HCT116 (cell line): ENCODE data around the gene HPGDS. TPM values are rescaled to one million over a fixed set of nuclear protein-coding genes. Genes with fewer than 3 reads are reported as not detected.

Experiments
- ATAC-seq: fragments of 200-7000 bp; cut with Tn5 transposase; 2 replicates; pipeline ENCODE4 v1.9.1; 2020; ENCODE audit warnings: mild to moderate bottlenecking, moderate library complexity
- BruUV-seq: library from RNA; stranded (reverse); fragments of 400-500 nt; replicated peaks from 2 replicates; lab custom pipeline; 2021; lab: Mats Ljungman, UMichigan
- CTCF ChIA-PET: fragments of 300-600 bp; sonication (Branson Sonifier 250); formaldehyde crosslinking; loops from one replicate; lab custom pipeline; 2021; ENCODE audit warnings: antibody characterized with exemption; lab: Charles Lee
- POLR2A ChIA-PET: fragments of 300-600, 350-600 bp; sonication (Branson Sonifier 250); formaldehyde crosslinking; loops from one replicate; lab custom pipeline; 2021; ENCODE audit warnings: antibody characterized with exemption; lab: Charles Lee
- RAD21 ChIA-PET, 2 experiments: fragments of 300-600 bp; sonication (Branson Sonifier 250); formaldehyde crosslinking; loops; one replicate each; lab custom pipeline; 2023; ENCODE audit warnings: low total read pairs in 2 of 2; ENCODE audit not compliant: uncharacterized antibody in 2 of 2, unreplicated experiment in 2 of 2, low non-redundant PET in 1 of 2; lab: Charles Lee
- DNase-seq: peaks from one replicate; pipeline ENCODE4 v3.0.0-alpha.2; 2010; ENCODE audit warnings: low read depth, low spot score
- H2AFZ ChIP-seq: fragments of 200-600 bp; shearing (Covaris generic), sonication (generic); 2 replicates; pipeline ENCODE4 v1.6.1; 2017; ENCODE audit warnings: low read depth, mixed run types, mixed read lengths, antibody characterized with exemption, low read length; ENCODE audit not compliant: poor library complexity, severe bottlenecking
- H3K27ac ChIP-seq: 2 replicates; pipeline ENCODE4 v1.5.1; 2012; ENCODE audit warnings: low read depth, low read length
- H3K27me3 ChIP-seq: fragments of 200-600 bp; sonication (generic); 2 replicates; pipeline ENCODE4 v1.6.1; 2016; ENCODE audit warnings: mixed run types, low read length, mixed read lengths; ENCODE audit not compliant: insufficient read depth
- H3K36me3 ChIP-seq, 2 experiments: fragments of 200-500 bp in 1 of 2; fragments of 200-600 bp in 1 of 2; sonication (Bioruptor generic) in 1 of 2; sonication (generic) in 1 of 2; 2 replicates each; pipeline versions ENCODE4 v1.5.1 to v1.6.1; 2014 to 2016; ENCODE audit warnings: low read length in 2 of 2, inconsistent platforms in 1 of 2, mixed read lengths in 1 of 2, mixed run types in 1 of 2; ENCODE audit not compliant: insufficient read depth in 2 of 2, control insufficient read depth in 1 of 2
- H3K4me1 ChIP-seq, 2 experiments: fragments of 200-600 bp in 1 of 2; sonication (generic) in 1 of 2; 2 replicates each; pipeline versions ENCODE4 v1.5.1 to v1.6.1; 2012 to 2017; ENCODE audit warnings: low read length in 2 of 2, inconsistent platforms in 1 of 2, mild to moderate bottlenecking in 1 of 2, mixed read lengths in 1 of 2, mixed run types in 1 of 2, moderate library complexity in 1 of 2; ENCODE audit not compliant: insufficient read depth in 2 of 2, control insufficient read depth in 1 of 2
- H3K4me2 ChIP-seq: fragments of 200-600 bp; sonication (generic); 2 replicates; pipeline ENCODE4 v1.6.1; 2017; ENCODE audit warnings: mixed run types, low read length, mixed read lengths
- H3K4me3 ChIP-seq, 2 experiments: fragments of 200-600 bp in 1 of 2; sonication (generic) in 1 of 2; replicated peaks in 1 of 2; 2 replicates each; pipeline ENCODE4 v1.5.1; 2011 to 2016; ENCODE audit warnings: low read length in 2 of 2, control low read depth in 1 of 2, low read depth in 1 of 2, mild to moderate bottlenecking in 1 of 2, mixed read lengths in 1 of 2, mixed run types in 1 of 2
- H3K79me2 ChIP-seq: fragments of 200-600 bp; sonication (generic); 2 replicates; pipeline ENCODE4 v1.6.1; 2017; ENCODE audit warnings: mild to moderate bottlenecking, mixed run types, low read length, moderate library complexity, mixed read lengths; ENCODE audit not compliant: insufficient read depth
- H3K9ac ChIP-seq: fragments of 200-600 bp; sonication (generic); 2 replicates; pipeline ENCODE4 v1.6.1; 2016; ENCODE audit warnings: low read length, mixed read lengths
- H3K9me2 ChIP-seq: fragments of 200-600 bp; sonication (generic), shearing (Covaris generic); 2 replicates; pipeline ENCODE4 v1.6.1; 2017; ENCODE audit warnings: mixed run types, mild to moderate bottlenecking, moderate library complexity; ENCODE audit not compliant: insufficient read depth
- H3K9me3 ChIP-seq, 2 experiments: fragments of 200-500 bp in 1 of 2; fragments of 200-600 bp in 1 of 2; sonication (Bioruptor generic) in 1 of 2; sonication (generic) in 1 of 2; 2 replicates each; pipeline ENCODE4 v1.6.1; 2014 to 2017; ENCODE audit warnings: low read length in 2 of 2, mixed read lengths in 2 of 2, inconsistent platforms in 1 of 2, low read depth in 1 of 2, mild to moderate bottlenecking in 1 of 2, mixed run types in 1 of 2, moderate library complexity in 1 of 2; ENCODE audit not compliant: control insufficient read depth in 1 of 2, insufficient read depth in 1 of 2
- H4K20me1 ChIP-seq: fragments of 200-600 bp; sonication (generic), shearing (Covaris generic); 2 replicates; pipeline ENCODE4 v1.6.1; 2017; ENCODE audit warnings: mixed run types, mild to moderate bottlenecking, moderate library complexity; ENCODE audit not compliant: insufficient read depth
- CEBPB ChIP-seq: IDR thresholded peaks from 2 replicates; pipeline ENCODE4 v1.6.1; 2012; ENCODE audit warnings: low read depth
- CTCF ChIP-seq, 3 experiments: fragments of 200-600 bp in 1 of 3; sonication (generic) in 1 of 3; IDR thresholded peaks in 2 of 3; conservative IDR thresholded peaks in 1 of 3; 2 replicates each; pipeline ENCODE4 v1.5.1; 2012 to 2017; ENCODE audit warnings: low read depth in 2 of 3, low read length in 2 of 3, antibody characterized with exemption in 1 of 3, borderline replicate concordance in 1 of 3, control low read depth in 1 of 3, mild to moderate bottlenecking in 1 of 3, mixed read lengths in 1 of 3, mixed run types in 1 of 3, moderate library complexity in 1 of 3; ENCODE audit not compliant: insufficient read depth in 1 of 3
- EGR1 ChIP-seq: IDR thresholded peaks from 2 replicates; pipeline ENCODE4 v1.6.1; 2012; ENCODE audit warnings: low read depth
- ELF1 ChIP-seq: IDR thresholded peaks from 2 replicates; pipeline ENCODE4 v1.6.1; 2012; ENCODE audit warnings: low read depth, borderline replicate concordance
- EZH2 ChIP-seq: fragments of 200-600 bp; sonication (generic); IDR thresholded peaks from 2 replicates; pipeline ENCODE4 v1.6.1; 2017; ENCODE audit warnings: antibody characterized with exemption, mixed run types
- EZH2phosphoT487 ChIP-seq: fragments of 200-600 bp; IDR thresholded peaks from 2 replicates; pipeline ENCODE4 v1.6.1; 2018; ENCODE audit warnings: antibody characterized with exemption, borderline replicate concordance
- FOSL1 ChIP-seq: IDR thresholded peaks from 2 replicates; pipeline ENCODE4 v1.6.1; 2012; ENCODE audit warnings: low read depth
- JUND ChIP-seq: IDR thresholded peaks from 2 replicates; pipeline ENCODE4 v1.6.1; 2012
- MAX ChIP-seq: IDR thresholded peaks from 2 replicates; pipeline ENCODE4 v1.6.1; 2012
- POLR2A ChIP-seq: IDR thresholded peaks from 2 replicates; pipeline ENCODE4 v1.7.0; 2011; ENCODE audit warnings: borderline replicate concordance; ENCODE audit not compliant: insufficient read depth, insufficient read length; ENCODE audit errors: extremely low read depth
- POLR2AphosphoS5 ChIP-seq: IDR thresholded peaks from 2 replicates; pipeline ENCODE4 v1.6.1; 2011; ENCODE audit warnings: mild to moderate bottlenecking, low read depth, low read length, moderate library complexity
- SRF ChIP-seq: IDR thresholded peaks from 2 replicates; pipeline ENCODE4 v1.6.1; 2012; ENCODE audit warnings: low read depth
- TCF7L2 ChIP-seq: IDR thresholded peaks from 2 replicates; pipeline ENCODE4 v1.7.0; 2011; ENCODE audit warnings: borderline replicate concordance, inconsistent platforms; ENCODE audit not compliant: insufficient read depth, insufficient read length; ENCODE audit errors: extremely low read depth
- YY1 ChIP-seq: IDR thresholded peaks from 2 replicates; pipeline ENCODE4 v1.6.1; 2011; ENCODE audit warnings: low read length, low read depth, moderate library complexity, mild to moderate bottlenecking; ENCODE audit not compliant: insufficient replicate concordance; ENCODE audit errors: extremely low read depth
- intact Hi-C: fragments of 100-400 bp; cut with micrococcal nuclease; formaldehyde crosslinking; loops from 2 replicates; pipeline ENCODE4 v1.10.0; 2022
- total RNA-seq: library from RNA; stranded (reverse); gene quantifications from one replicate; pipeline ENCODE4 v1.2.1, GENCODE V29; 2021; ENCODE audit not compliant: unreplicated experiment
- TF ChIP-seq, protein P1 (sequence below): IDR thresholded peaks from 2 replicates; pipeline ENCODE4 v1.6.1; 2012; ENCODE audit warnings: low read depth
- TF ChIP-seq, protein P2 (sequence below): IDR thresholded peaks from 2 replicates; pipeline ENCODE4 v1.6.1; 2012
- TF ChIP-seq, protein P3 (sequence below): IDR thresholded peaks from 2 replicates; pipeline ENCODE4 v1.6.1; 2011; ENCODE audit warnings: mild to moderate bottlenecking, low read length, moderate library complexity; ENCODE audit not compliant: insufficient replicate concordance; ENCODE audit errors: extremely low read depth

Gene HPGDS
- total RNA-seq, 1 experiment from 2014 or later = not detected

- no peaks in the 10 kb centered on the region for H3K36me3 ChIP-seq
- intact Hi-C loops = no loop called here
- no peaks in the 10 kb centered on the region for H3K27me3 ChIP-seq
- TF ChIP-seq MAX (no peak), SRF (no peak), JUND (no peak), CTCF (IDR thresholded peaks at IDR 0.05 in 2 of 3, conservative IDR thresholded peaks at IDR 0.05 in 1 of 3; ENCODE audit: borderline replicate concordance in 1 of 3, insufficient read depth in 1 of 3, low read depth in 2 of 3, low read length in 2 of 3) (no peak), YY1 (no peak), EZH2phosphoT487 (no peak), CEBPB (no peak), EZH2 (no peak), FOSL1 (no peak), ELF1 (no peak), POLR2A (no peak), TCF7L2 (no peak), POLR2AphosphoS5 (no peak), EGR1 (no peak)
- TF ChIP-seq, protein P1, sequence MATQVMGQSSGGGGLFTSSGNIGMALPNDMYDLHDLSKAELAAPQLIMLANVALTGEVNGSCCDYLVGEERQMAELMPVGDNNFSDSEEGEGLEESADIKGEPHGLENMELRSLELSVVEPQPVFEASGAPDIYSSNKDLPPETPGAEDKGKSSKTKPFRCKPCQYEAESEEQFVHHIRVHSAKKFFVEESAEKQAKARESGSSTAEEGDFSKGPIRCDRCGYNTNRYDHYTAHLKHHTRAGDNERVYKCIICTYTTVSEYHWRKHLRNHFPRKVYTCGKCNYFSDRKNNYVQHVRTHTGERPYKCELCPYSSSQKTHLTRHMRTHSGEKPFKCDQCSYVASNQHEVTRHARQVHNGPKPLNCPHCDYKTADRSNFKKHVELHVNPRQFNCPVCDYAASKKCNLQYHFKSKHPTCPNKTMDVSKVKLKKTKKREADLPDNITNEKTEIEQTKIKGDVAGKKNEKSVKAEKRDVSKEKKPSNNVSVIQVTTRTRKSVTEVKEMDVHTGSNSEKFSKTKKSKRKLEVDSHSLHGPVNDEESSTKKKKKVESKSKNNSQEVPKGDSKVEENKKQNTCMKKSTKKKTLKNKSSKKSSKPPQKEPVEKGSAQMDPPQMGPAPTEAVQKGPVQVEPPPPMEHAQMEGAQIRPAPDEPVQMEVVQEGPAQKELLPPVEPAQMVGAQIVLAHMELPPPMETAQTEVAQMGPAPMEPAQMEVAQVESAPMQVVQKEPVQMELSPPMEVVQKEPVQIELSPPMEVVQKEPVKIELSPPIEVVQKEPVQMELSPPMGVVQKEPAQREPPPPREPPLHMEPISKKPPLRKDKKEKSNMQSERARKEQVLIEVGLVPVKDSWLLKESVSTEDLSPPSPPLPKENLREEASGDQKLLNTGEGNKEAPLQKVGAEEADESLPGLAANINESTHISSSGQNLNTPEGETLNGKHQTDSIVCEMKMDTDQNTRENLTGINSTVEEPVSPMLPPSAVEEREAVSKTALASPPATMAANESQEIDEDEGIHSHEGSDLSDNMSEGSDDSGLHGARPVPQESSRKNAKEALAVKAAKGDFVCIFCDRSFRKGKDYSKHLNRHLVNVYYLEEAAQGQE = no peak
- TF ChIP-seq, protein P2, sequence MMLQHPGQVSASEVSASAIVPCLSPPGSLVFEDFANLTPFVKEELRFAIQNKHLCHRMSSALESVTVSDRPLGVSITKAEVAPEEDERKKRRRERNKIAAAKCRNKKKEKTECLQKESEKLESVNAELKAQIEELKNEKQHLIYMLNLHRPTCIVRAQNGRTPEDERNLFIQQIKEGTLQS = no peak
- TF ChIP-seq, protein P3, sequence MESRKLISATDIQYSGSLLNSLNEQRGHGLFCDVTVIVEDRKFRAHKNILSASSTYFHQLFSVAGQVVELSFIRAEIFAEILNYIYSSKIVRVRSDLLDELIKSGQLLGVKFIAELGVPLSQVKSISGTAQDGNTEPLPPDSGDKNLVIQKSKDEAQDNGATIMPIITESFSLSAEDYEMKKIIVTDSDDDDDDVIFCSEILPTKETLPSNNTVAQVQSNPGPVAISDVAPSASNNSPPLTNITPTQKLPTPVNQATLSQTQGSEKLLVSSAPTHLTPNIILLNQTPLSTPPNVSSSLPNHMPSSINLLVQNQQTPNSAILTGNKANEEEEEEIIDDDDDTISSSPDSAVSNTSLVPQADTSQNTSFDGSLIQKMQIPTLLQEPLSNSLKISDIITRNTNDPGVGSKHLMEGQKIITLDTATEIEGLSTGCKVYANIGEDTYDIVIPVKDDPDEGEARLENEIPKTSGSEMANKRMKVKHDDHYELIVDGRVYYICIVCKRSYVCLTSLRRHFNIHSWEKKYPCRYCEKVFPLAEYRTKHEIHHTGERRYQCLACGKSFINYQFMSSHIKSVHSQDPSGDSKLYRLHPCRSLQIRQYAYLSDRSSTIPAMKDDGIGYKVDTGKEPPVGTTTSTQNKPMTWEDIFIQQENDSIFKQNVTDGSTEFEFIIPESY = no peak
- H3K4me3 ChIP-seq = no peak overlapping the region
- no TSS peak for BruUV-seq
- RAD21 ChIA-PET = no interaction called here
- CTCF ChIA-PET = no interaction called here
- no peak overlapping the region for H3K27ac ChIP-seq
- H2AFZ ChIP-seq = peak overlapping the region; percentile 16
- ATAC-seq = no peak
- no peak overlapping the region for H3K9ac ChIP-seq
- H3K79me2 ChIP-seq = no peaks in the 10 kb centered on the region
- H4K20me1 ChIP-seq = no peaks in the 10 kb centered on the region
- POLR2A ChIA-PET = no interaction called here
- no peak overlapping the region for H3K4me2 ChIP-seq
- H3K9me2 ChIP-seq = no peaks in the 10 kb centered on the region
- DNase-seq = no peak
- H3K4me1 ChIP-seq = no peaks in the 10 kb centered on the region
- no peaks in the 10 kb centered on the region for H3K9me3 ChIP-seq
Observed at GRCh38 chr4:94338681-94339351, 3.8 kb downstream of the HPGDS start.
